Occipital lobe (tissue), 2 donors: Measurements from ENCODE around the gene ZNF318. TPM values are rescaled to one million over a fixed set of nuclear protein-coding genes. Genes with fewer than 3 reads are reported as not detected.
"Not testable (repeated sequence)": the region's sequence is repeated elsewhere in the genome, so short reads cannot be mapped to it uniquely, and the experiment has no call there.

ENCODE experiments used
- DNase-seq: peaks from one replicate; lab custom pipeline; 2025; lab: John Stamatoyannopoulos, UW
- total RNA-seq: library from RNA; depleted of rRNA; stranded (reverse); fragments of >200 nt; gene quantifications from one replicate; pipeline ENCODE4 v1.2.3, GENCODE V29; 2014

ZNF318 gene
- 12.9 TPM for total RNA-seq

- peak; percentile 95 for DNase-seq
These were observed at the start of gene ZNF318 for GRCh38 chr6:43369174-43370002. TSS of gene ZNF318 (minus strand) at chr6:43369647. CDS start at chr6:43369365, 282 bp downstream.

- no peak for DNase-seq
These were observed 47.5 kb upstream of the ZNF318 start for GRCh38 chr6:43416935-43417334.

GRCh38 chr6:43415275-43415674, 45.8 kb upstream of the ZNF318 start:
- DNase-seq, result not testable (repeated sequence)

- no peak for DNase-seq
These were observed 43.6 kb upstream of the ZNF318 start for GRCh38 chr6:43413002-43413401.

- DNase-seq, result no peak
These were observed 43.1 kb upstream of the ZNF318 start for GRCh38 chr6:43412541-43412940.

- DNase-seq, result not testable (repeated sequence)
These were observed 41.3 kb upstream of the ZNF318 start for GRCh38 chr6:43410776-43411175.

GRCh38 chr6:43408259-43408658, 38.8 kb upstream of the ZNF318 start:
- no peak for DNase-seq

- no peak for DNase-seq
These were observed 37.8 kb upstream of the ZNF318 start for GRCh38 chr6:43407296-43407695.

GRCh38 chr6:43405354-43405753, 35.9 kb upstream of the ZNF318 start:
- no peak for DNase-seq

GRCh38 chr6:43402820-43403219, 33.4 kb upstream of the ZNF318 start:
- no peak for DNase-seq

- DNase-seq, result no peak
These were observed 32.3 kb upstream of the ZNF318 start for GRCh38 chr6:43401730-43402129.

- DNase-seq, result no peak
These were observed 30.6 kb upstream of the ZNF318 start for GRCh38 chr6:43399932-43400487.

GRCh38 chr6:43396408-43397149, 27.1 kb upstream of the ZNF318 start:
- DNase-seq, result no peak

GRCh38 chr6:43395776-43396175, 26.3 kb upstream of the ZNF318 start:
- no peak for DNase-seq

- DNase-seq, result no peak
These were observed 25.5 kb upstream of the ZNF318 start for GRCh38 chr6:43394982-43395381.

- no peak for DNase-seq
These were observed 24.2 kb upstream of the ZNF318 start for GRCh38 chr6:43393602-43394001.

- not testable (repeated sequence) for DNase-seq
These were observed 23.7 kb upstream of the ZNF318 start for GRCh38 chr6:43393133-43393532.

- DNase-seq, result no peak
These were observed 22.1 kb upstream of the ZNF318 start for GRCh38 chr6:43391440-43392031.

- DNase-seq, result not testable (repeated sequence)
These were observed 21.4 kb upstream of the ZNF318 start for GRCh38 chr6:43390753-43391439.

GRCh38 chr6:43389730-43390295, 20.4 kb upstream of the ZNF318 start:
- no peak for DNase-seq

- no peak for DNase-seq
These were observed 17.0 kb upstream of the ZNF318 start for GRCh38 chr6:43386492-43386891.
